ENCODE measurements around the gene ATP8B2. TPM values are rescaled to one million over a fixed set of nuclear protein-coding genes. Genes with fewer than 3 reads are reported as not detected.
A peak's percentile ranks its signal among the peaks of the same experiment; 100 is the strongest.

The ATP8B2 gene
- total and polyA plus RNA-seq, 10 of the 15 experiments (the other 5 are each of a cell fraction or from before 2014, with no cell fraction given), result 0.44 to 61.8 (median 15.0) TPM

GRCh38 chr1:154347961-154348360 is 22.6 kb downstream of the ATP8B2 start (continued):
- no peak for TF ChIP-seq TBL1XR1 (IDR thresholded peaks at IDR 0.05; ENCODE audit: low read depth, low read length)
- TF ChIP-seq ZBED1 (IDR thresholded peaks at IDR 0.05; ENCODE audit: borderline replicate concordance), result no peak
- TF ChIP-seq SMAD5 (IDR thresholded peaks at IDR 0.05; ENCODE audit: low read depth), result no peak
- no peak for TF ChIP-seq CBFB (IDR thresholded peaks at IDR 0.05; ENCODE audit: low read depth)

GRCh38 chr1:154348429-154349076 is 23.2 kb downstream of the ATP8B2 start:
- POLR2A ChIA-PET, result interaction anchor here (0.6 kb wide), 1 partner anchor 197 kb away, joined by 4 read pairs; no protein-coding TSS in a partner anchor
- H4K20me1 ChIP-seq (ENCODE audit: control insufficient read depth, insufficient read depth), result no peaks in the 10 kb centered on the region

More at GRCh38 chr1:154348429-154349076, 23.2 kb downstream of the ATP8B2 start:
- H3K27me3 ChIP-seq (replicated peaks in 1 of 2; ENCODE audit: control insufficient read depth in 2 of 2, insufficient read depth in 2 of 2, low read length in 1 of 2), result peaks cover 0 to 5% of the 10 kb centered on the region in 2 experiments; a peak in 2 of 4 replicates
- 85% methylated on average over 27 of the region's 27 CpGs for whole genome bisulfite sequencing (ENCODE audit: insufficient coverage, insufficient replicate concordance, low lambda C conversion rate, missing lambda C conversion rate)
- H3K27ac ChIP-seq (ENCODE audit: control insufficient read depth, insufficient read depth), result no peak overlapping the region
- no peak overlapping the region for H3K9ac ChIP-seq (ENCODE audit: control insufficient read depth, insufficient read depth, low read length)
- FAIRE-seq (no peak), DNase-seq (ENCODE audit: low read depth, low spot score) (no peak), ATAC-seq (peak; percentile 63)
- in situ Hi-C loops (cut with MboI), result no loop called here
- BruUV-seq (replicated peaks), result no TSS peak
- no peaks in the 10 kb centered on the region for H3K9me3 ChIP-seq (replicated peaks; ENCODE audit: control insufficient read depth, insufficient read depth, low read length)
- TF ChIP-seq SMC3 (IDR thresholded peaks at IDR 0.05; ENCODE audit: borderline replicate concordance, low read length) (peak; percentile 39; the same call in 1 of the 2 replicates), CTCF (IDR thresholded peaks at IDR 0.05 in 2 of 3, conservative IDR thresholded peaks at IDR 0.05 in 1 of 3; ENCODE audit: control insufficient read depth in 2 of 3, extremely low read depth in 1 of 3, insufficient read depth in 1 of 3, low read depth in 3 of 3, low read length in 3 of 3) (peak; percentile 30 to 51 (median 48); a peak in 4 of 6 replicates), SIN3A (IDR thresholded peaks at IDR 0.05; ENCODE audit: low read depth, low read length) (no peak), RAD21 (IDR thresholded peaks at IDR 0.05; ENCODE audit: insufficient read depth, low read depth, low read length) (peak; percentile 56)
- intact Hi-C loops (cut with micrococcal nuclease; ENCODE audit: unreplicated experiment), result loop anchor here (1.0 kb wide), 1 partner anchor 130 kb away; no protein-coding TSS in a partner anchor
- no peak overlapping the region for H3K4me2 ChIP-seq (ENCODE audit: control insufficient read depth, insufficient read depth)
- ChIA-PET RAD21 (ENCODE audit: unreplicated experiment) (interaction anchor here (0.7 to 1.3 kb wide), 9 partner anchors 22 to 198 kb away, joined by 3 to 11 read pairs (median 3); no protein-coding TSS in a partner anchor), SMC1A (ENCODE audit: uncharacterized antibody, unreplicated experiment) (interaction anchor here (0.7 to 4.4 kb wide), 10 partner anchors 10 to 198 kb away, joined by 3 to 33 read pairs (median 3); no protein-coding TSS in a partner anchor), CTCF (interaction anchor here (0.7 to 12.1 kb wide), 12 partner anchors 8 to 198 kb away, joined by 3 to 94 read pairs (median 5); no protein-coding TSS in a partner anchor)
- H2AFZ ChIP-seq (ENCODE audit: control insufficient read depth, low read depth, low read length), result no peak overlapping the region
- peaks cover 8% of the 10 kb centered on the region for H3K4me1 ChIP-seq (ENCODE audit: control insufficient read depth, insufficient read depth, low read length)
- peaks cover 2 to 19% of the 10 kb centered on the region in 2 experiments for H3K36me3 ChIP-seq (ENCODE audit: control insufficient read depth in 2 of 2, insufficient read depth in 2 of 2, low read length in 1 of 2)
- H3K4me3 ChIP-seq, result no peak overlapping the region
- H3K79me2 ChIP-seq (ENCODE audit: control insufficient read depth, insufficient read depth, low read length), result no peaks in the 10 kb centered on the region
